ENCODE results near the gene CYP4B1.
"Not testable (repeated sequence)": the region's sequence is repeated elsewhere in the genome, so short reads cannot be mapped to it uniquely, and the experiment has no call there.

GRCh38 chr1:46857660-46858065 lies 58.8 kb downstream of the CYP4B1 start:
- TF ChIP-seq CTCF (IDR thresholded peaks at IDR 0.05; ENCODE audit: low read length); EZH2 (IDR thresholded peaks at IDR 0.05; ENCODE audit: borderline replicate concordance, low read length): not testable (repeated sequence)

Data from OCI-LY1 (cell line).